Measurements from ENCODE around the gene MRPL12. TPM values are rescaled to one million over a fixed set of nuclear protein-coding genes. Genes with fewer than 3 reads are reported as not detected.
"Not testable (repeated sequence)": the region's sequence is repeated elsewhere in the genome, so short reads cannot be mapped to it uniquely, and the experiment has no call there.

Gene MRPL12
- polyA plus RNA-seq, 5 donors: 23.5 to 52.8 (median 28.3) TPM

DNA sequence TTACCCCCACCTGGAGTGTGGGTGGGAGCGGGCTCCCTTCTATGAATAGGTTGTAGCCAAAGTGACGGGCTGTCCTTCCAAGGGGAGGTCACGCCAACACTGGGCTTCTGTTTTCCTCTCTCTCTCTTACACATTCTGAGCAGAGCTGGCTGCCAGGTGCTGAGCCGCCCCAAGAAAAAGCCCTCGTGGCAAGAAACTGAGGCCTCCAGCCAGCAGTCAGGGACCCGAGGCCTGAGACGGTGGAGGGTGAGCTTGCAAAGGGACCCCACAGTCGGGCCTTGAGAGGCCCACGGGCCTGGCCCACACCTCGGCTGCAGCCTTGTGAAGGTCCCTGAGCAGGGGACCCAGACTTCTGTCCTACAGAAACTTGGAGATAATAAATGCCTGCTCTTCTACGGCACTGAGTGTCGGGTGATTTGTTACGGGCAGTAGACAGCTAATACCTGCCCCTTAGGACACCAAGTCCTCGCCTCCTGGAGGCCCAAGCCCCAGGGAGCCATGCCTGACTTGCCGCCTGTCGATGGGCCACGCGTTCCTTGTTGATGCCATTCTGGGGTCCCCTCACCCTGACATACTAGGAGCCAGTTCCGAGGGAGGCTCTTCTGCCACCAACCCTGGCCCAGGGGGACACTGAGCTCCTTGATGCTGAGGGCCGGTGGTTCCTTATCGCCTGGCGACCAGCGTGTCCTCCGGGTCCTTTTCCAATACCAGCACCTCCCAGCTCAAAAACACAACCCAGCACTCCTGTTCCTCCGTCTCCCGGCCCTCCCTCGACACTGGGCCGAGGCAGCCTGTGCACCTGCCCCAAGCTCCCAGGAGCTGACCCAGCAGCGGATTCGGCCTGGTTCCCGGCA, 35.0 kb downstream of the MRPL12 start:
- DNase-seq: no peak

DNA sequence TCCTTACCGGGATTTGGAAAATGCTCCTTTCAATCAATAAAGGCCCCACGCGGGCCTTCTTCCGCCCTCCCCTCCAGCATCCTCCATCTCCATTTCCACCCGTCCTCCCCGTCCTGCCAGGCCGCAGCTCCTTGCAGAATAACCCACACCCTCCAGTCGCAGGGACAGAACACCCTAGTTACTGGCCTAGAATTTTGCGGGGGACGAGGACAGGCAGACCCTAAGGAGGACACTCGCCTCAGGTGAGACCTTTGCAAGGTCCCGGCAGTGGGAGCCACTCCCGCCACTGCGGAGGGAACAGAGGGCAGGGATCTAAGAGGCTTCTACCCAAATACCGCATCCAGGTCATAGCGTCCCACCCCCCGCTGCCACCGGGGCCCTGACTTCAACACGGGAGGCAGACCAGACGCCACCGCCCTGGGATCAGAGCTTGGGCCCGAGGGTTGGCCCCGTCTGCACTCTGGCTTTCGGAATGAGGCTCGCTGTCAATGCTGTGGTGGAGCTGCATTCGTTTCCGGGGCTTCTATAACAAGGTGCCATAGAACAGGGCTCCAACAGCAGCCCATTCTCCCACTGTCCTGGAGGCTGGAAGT, 35.7 kb downstream of the MRPL12 start:
- DNase-seq: no peak

DNA sequence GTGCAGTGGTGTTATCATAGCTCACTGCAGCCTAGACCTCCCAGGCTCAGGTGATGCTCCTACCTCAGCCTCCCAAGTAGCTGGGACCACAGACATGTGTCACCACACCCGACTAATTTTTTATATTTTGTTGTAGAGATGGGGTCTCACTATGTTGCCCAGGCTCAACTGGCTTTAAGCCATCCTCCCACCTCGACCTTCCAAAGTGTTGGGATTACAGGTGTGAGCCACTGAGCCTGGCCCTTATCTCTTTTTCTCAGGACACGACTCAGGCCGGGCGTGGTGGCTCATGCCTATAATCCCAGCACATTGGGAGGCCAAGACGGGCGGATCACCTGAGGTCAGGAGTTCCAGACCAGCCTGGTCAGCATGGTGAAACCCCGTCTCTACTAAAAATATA, 36.4 kb downstream of the MRPL12 start:
- not testable (repeated sequence) for DNase-seq

DNA sequence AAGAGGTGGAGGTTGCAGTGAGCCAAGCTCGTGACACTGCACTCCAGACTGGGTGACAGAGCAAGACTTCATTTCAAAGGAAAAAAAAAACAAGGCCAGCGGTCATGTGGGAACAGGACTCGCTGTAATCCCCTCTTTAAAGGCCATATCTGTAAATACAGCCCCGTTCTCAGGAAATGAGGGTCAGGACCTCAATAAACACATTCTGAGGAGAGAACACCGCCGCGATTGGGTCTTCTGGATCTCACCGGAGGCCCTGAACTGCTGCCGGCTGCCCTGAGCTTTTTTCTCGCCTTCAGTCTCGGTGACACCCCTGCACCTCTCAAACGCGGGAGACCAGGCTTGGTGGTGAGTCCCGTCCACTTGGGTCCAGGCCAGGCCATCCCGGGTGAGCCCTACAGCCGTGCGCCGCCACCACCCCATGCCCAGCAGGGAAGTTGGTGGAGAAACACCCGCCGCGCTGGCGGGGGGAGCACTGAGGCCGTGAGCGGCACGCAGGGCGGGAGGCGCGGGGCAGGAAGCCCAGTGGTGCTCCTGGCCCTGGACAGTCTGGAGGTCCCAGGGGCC, 37.3 kb downstream of the MRPL12 start:
- DNase-seq: no peak

DNA sequence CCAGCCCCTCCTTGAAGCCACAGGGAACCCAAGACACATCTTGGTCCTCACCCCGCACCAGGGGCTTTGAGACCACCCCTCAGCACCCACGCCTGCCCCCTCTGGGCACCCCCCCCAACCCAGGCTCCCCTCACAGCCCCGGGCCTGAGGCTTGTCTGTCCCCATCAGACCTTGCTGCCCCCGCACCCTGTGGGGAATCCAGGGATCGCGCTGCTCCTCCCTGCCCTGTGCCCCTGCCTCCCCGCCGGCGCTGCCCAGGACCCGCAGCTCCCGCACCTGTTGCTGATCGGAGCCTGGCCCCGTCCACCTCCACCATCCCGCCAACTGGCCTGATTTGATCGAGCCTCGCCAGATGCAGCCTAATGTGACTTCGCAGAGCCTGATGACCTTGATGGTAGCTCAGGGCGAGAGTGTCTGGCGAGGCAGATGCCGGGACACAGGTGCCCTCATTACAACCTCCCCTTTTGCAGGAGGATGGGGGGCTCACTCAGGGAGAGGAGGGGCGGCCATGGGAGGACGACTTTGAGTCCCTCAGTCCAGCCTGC, 38.0 kb downstream of the MRPL12 start:
- no peak for DNase-seq

DNA sequence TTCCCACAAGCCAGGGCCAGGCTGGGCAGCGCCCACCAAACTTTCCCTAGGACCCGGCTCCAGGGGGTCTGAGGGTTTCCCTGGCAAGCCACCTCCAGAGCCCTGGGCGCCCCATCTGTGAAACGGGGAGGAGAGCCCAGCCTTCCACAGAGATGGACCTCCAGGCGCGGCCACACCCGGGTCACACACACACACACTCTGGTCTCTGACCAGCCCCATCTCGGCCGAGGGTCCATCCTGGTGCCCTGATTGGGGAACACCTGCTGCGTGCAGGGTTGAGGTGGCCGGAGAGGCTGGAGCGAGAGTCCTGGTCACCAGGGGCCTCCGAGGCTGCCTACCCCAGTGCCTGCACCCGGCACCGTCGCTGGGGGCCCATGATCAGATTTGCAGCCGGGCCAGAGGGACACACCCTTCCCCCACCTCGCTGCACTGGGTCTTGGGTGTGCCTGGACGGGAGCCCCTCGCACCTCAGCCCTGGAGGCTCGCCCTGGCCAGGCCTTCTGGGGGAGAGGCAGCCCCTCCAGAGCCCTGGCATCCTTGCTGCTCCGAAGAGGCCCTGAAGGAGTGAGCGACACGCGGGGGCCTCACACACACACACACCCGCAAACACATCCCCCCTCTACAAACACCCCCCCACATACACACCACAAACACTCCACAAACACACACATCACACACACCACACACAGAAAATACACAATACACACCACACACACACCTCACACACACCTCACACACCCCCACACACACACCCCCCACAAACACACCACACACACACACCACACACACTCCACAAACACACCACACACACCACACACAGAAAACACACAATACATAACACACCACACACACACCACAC, 38.7 kb downstream of the MRPL12 start:
- no peak for DNase-seq

Other genes starting within 250 kb of the MRPL12 start
- gene ACTG1, start 190.6 kb upstream of the MRPL12 start, polyA plus RNA-seq (ENCODE audit: insufficient read depth in 1 of 5, insufficient read length in 5 of 5, low replicate concordance in 1 of 5): 1,000 to 10,000 TPM; 2,069 to 3,045 (median 2,504) TPM
- gene FSCN2, start 175.0 kb upstream of the MRPL12 start, polyA plus RNA-seq (ENCODE audit: insufficient read depth in 1 of 5, insufficient read length in 5 of 5, low replicate concordance in 1 of 5): 1 to 10 TPM in 3 of 5 donors, under 1 TPM in 2; 0.76 to 2.7 (median 1.3) TPM
- 10 to 100 TPM; 16.7 to 37.6 (median 29.3) TPM for gene FAAP100, start 151.0 kb upstream of the MRPL12 start, polyA plus RNA-seq (ENCODE audit: insufficient read depth in 1 of 5, insufficient read length in 5 of 5, low replicate concordance in 1 of 5)
- 10 to 100 TPM; 42.5 to 62.6 (median 53.3) TPM for gene NPLOC4, start 66.3 kb upstream of the MRPL12 start, polyA plus RNA-seq (ENCODE audit: insufficient read depth in 1 of 5, insufficient read length in 5 of 5, low replicate concordance in 1 of 5)
- 1 to 10 TPM; 3.1 to 7.5 (median 3.7) TPM for gene TSPAN10, start 66.2 kb upstream of the MRPL12 start, polyA plus RNA-seq (ENCODE audit: insufficient read depth in 1 of 5, insufficient read length in 5 of 5, low replicate concordance in 1 of 5)
- 1 to 10 TPM; 4.1 to 9.0 (median 5.0) TPM for gene PDE6G, start 46.8 kb upstream of the MRPL12 start, polyA plus RNA-seq (ENCODE audit: insufficient read depth in 1 of 5, insufficient read length in 5 of 5, low replicate concordance in 1 of 5)
- gene OXLD1, start 36.8 kb upstream of the MRPL12 start, polyA plus RNA-seq (ENCODE audit: insufficient read depth in 1 of 5, insufficient read length in 5 of 5, low replicate concordance in 1 of 5): 10 to 100 TPM in 4 of 5 donors, 1 to 10 TPM in 1; 8.8 to 18.2 (median 11.0) TPM
- 10 to 100 TPM; 13.8 to 19.4 (median 14.0) TPM for gene CCDC137, start 36.6 kb upstream of the MRPL12 start, polyA plus RNA-seq (ENCODE audit: insufficient read depth in 1 of 5, insufficient read length in 5 of 5, low replicate concordance in 1 of 5)
- 10 to 100 TPM; 38.7 to 53.2 (median 45.5) TPM for gene ARL16, start 19.6 kb upstream of the MRPL12 start, polyA plus RNA-seq (ENCODE audit: insufficient read depth in 1 of 5, insufficient read length in 5 of 5, low replicate concordance in 1 of 5)
- 10 to 100 TPM; 76.4 to 92.3 (median 82.1) TPM for gene HGS, start 19.4 kb upstream of the MRPL12 start, polyA plus RNA-seq (ENCODE audit: insufficient read depth in 1 of 5, insufficient read length in 5 of 5, low replicate concordance in 1 of 5)
- gene SLC25A10, start 8.9 kb downstream of the MRPL12 start, polyA plus RNA-seq (ENCODE audit: insufficient read depth in 1 of 5, insufficient read length in 5 of 5, low replicate concordance in 1 of 5): 10 to 100 TPM in 1 of 5 donors, 1 to 10 TPM in 4; 5.4 to 12.7 (median 9.5) TPM
- under 1 TPM in 4 of 5 donors, not detected in 1; 0.08 to 0.42 (median 0.20) TPM for gene GCGR, start 100.8 kb downstream of the MRPL12 start, polyA plus RNA-seq (ENCODE audit: insufficient read depth in 1 of 5, insufficient read length in 5 of 5, low replicate concordance in 1 of 5)
- gene MCRIP1, start 129.9 kb downstream of the MRPL12 start, polyA plus RNA-seq (ENCODE audit: insufficient read depth in 1 of 5, insufficient read length in 5 of 5, low replicate concordance in 1 of 5): 100 to 1,000 TPM in 1 of 5 donors, 10 to 100 TPM in 4; 53.6 to 144 (median 89.4) TPM
- 1 to 10 TPM in 1 of 5 donors, under 1 TPM in 4; 0.11 to 1.7 (median 0.15) TPM for gene PPP1R27, start 131.7 kb downstream of the MRPL12 start, polyA plus RNA-seq (ENCODE audit: insufficient read depth in 1 of 5, insufficient read length in 5 of 5, low replicate concordance in 1 of 5)
- 100 to 1,000 TPM; 405 to 645 (median 548) TPM for gene P4HB, start 157.2 kb downstream of the MRPL12 start, polyA plus RNA-seq (ENCODE audit: insufficient read depth in 1 of 5, insufficient read length in 5 of 5, low replicate concordance in 1 of 5)
- gene ARHGDIA, start 168.0 kb downstream of the MRPL12 start, polyA plus RNA-seq (ENCODE audit: insufficient read depth in 1 of 5, insufficient read length in 5 of 5, low replicate concordance in 1 of 5): 100 to 1,000 TPM; 109 to 300 (median 150) TPM
- gene ALYREF, start 188.2 kb downstream of the MRPL12 start, polyA plus RNA-seq (ENCODE audit: insufficient read depth in 1 of 5, insufficient read length in 5 of 5, low replicate concordance in 1 of 5): 100 to 1,000 TPM in 1 of 5 donors, 10 to 100 TPM in 4; 65.2 to 102 (median 69.9) TPM
- gene ANAPC11, start 188.4 kb downstream of the MRPL12 start, polyA plus RNA-seq (ENCODE audit: insufficient read depth in 1 of 5, insufficient read length in 5 of 5, low replicate concordance in 1 of 5): 100 to 1,000 TPM in 1 of 5 donors, 10 to 100 TPM in 4; 58.1 to 139 (median 77.9) TPM
- gene NPB, start 198.9 kb downstream of the MRPL12 start, polyA plus RNA-seq (ENCODE audit: insufficient read depth in 1 of 5, insufficient read length in 5 of 5, low replicate concordance in 1 of 5): 1 to 10 TPM in 4 of 5 donors, under 1 TPM in 1; 0.85 to 1.4 (median 1.3) TPM
- gene PCYT2, start 208.0 kb downstream of the MRPL12 start, polyA plus RNA-seq (ENCODE audit: insufficient read depth in 1 of 5, insufficient read length in 5 of 5, low replicate concordance in 1 of 5): 10 to 100 TPM; 13.9 to 26.7 (median 15.7) TPM
- gene SIRT7, start 214.8 kb downstream of the MRPL12 start, polyA plus RNA-seq (ENCODE audit: insufficient read depth in 1 of 5, insufficient read length in 5 of 5, low replicate concordance in 1 of 5): 10 to 100 TPM in 4 of 5 donors, 1 to 10 TPM in 1; 9.7 to 15.2 (median 12.9) TPM
- gene MAFG, start 224.4 kb downstream of the MRPL12 start, polyA plus RNA-seq (ENCODE audit: insufficient read depth in 1 of 5, insufficient read length in 5 of 5, low replicate concordance in 1 of 5): 10 to 100 TPM in 2 of 5 donors, 1 to 10 TPM in 3; 7.1 to 13.4 (median 9.7) TPM
- gene PYCR1, start 233.9 kb downstream of the MRPL12 start, polyA plus RNA-seq (ENCODE audit: insufficient read depth in 1 of 5, insufficient read length in 5 of 5, low replicate concordance in 1 of 5): 10 to 100 TPM; 31.4 to 88.9 (median 40.3) TPM
- gene MYADML2, start 243.9 kb downstream of the MRPL12 start, polyA plus RNA-seq (ENCODE audit: insufficient read depth in 1 of 5, insufficient read length in 5 of 5, low replicate concordance in 1 of 5): 1 to 10 TPM in 1 of 5 donors, under 1 TPM in 3, not detected in 1; 0.10 to 1.2 (median 0.17) TPM